Erythroblast (primary cell): ENCODE results near the gene KAT6B.

Source experiments
- GATA1 ChIP-seq: IDR thresholded peaks from 2 replicates; pipeline ENCODE4 v1.6.1; 2011; ENCODE audit warnings: low read depth, mild to moderate bottlenecking, control low read depth, low read length, moderate library complexity
- POLR2A ChIP-seq: IDR thresholded peaks from 2 replicates; pipeline ENCODE4 v1.6.1; 2011; ENCODE audit warnings: mild to moderate bottlenecking, low read length

- no peak for TF ChIP-seq POLR2A
- TF ChIP-seq GATA1, result no peak
Observed at GRCh38 chr10:75038335-75038734, 211.9 kb downstream of the KAT6B start.
